Heart right ventricle (tissue), 16 donors: ENCODE measurements around the gene TRRAP. TPM values are rescaled to one million over a fixed set of nuclear protein-coding genes. Genes with fewer than 3 reads are reported as not detected.

Experiments
- ATAC-seq, 8 donors: fragments of 200-7000 bp; cut with Tn5 transposase; one replicate each; pipeline ENCODE4 v1.9.1; 2020; ENCODE audit warnings: mild to moderate bottlenecking in 8 of 8, moderate library complexity in 8 of 8, moderate number of reproducible peaks in 1 of 8
- DNase-seq, 2 donors: peaks; one replicate each; pipeline ENCODE4 v3.0.0-alpha.2; 2020
- H3K27ac ChIP-seq, 10 donors: fragments of 200-600 bp; sonication (generic) in 2 of 10; one replicate each; pipeline versions ENCODE4 v1.5.0 to v1.8.0; 2020 to 2022; ENCODE audit warnings: mild to moderate bottlenecking in 3 of 10
- H3K27me3 ChIP-seq, 7 donors: fragments of 200-600 bp; one replicate each; pipeline ENCODE4 v1.8.0; 2021 to 2022; ENCODE audit warnings: mild to moderate bottlenecking in 2 of 7
- H3K36me3 ChIP-seq, 9 donors: fragments of 200-600 bp; sonication (generic) in 1 of 9; one replicate each; pipeline versions ENCODE4 v1.5.0 to v1.8.0; 2020 to 2022; ENCODE audit warnings: mild to moderate bottlenecking in 2 of 9
- H3K4me1 ChIP-seq, 9 donors: fragments of 200-600 bp; sonication (generic) in 1 of 9; one replicate each; pipeline versions ENCODE4 v1.5.0 to v1.8.0; 2020 to 2022; ENCODE audit warnings: mild to moderate bottlenecking in 4 of 9
- H3K4me3 ChIP-seq, 10 donors: fragments of 200-600 bp; sonication (generic) in 2 of 10; one replicate each; pipeline versions ENCODE4 v1.5.0 to v1.8.0; 2020 to 2022; ENCODE audit warnings: mild to moderate bottlenecking in 7 of 10, moderate library complexity in 2 of 10
- H3K9me3 ChIP-seq, 11 donors: fragments of 200-600 bp in 10 of 11; sonication (generic) in 2 of 11; one replicate each; pipeline versions ENCODE4 v1.5.0 to v1.8.0; 2013 to 2022; ENCODE audit warnings: mild to moderate bottlenecking in 2 of 11, control low read depth in 1 of 11, moderate library complexity in 1 of 11
- CTCF ChIP-seq, 9 donors: fragments of 200-600 bp; sonication (generic) in 2 of 9; IDR thresholded peaks; one replicate each; pipeline versions ENCODE4 v1.5.0 to v1.8.0; 2021 to 2022; ENCODE audit warnings: antibody characterized with exemption in 9 of 9, mild to moderate bottlenecking in 5 of 9, moderate library complexity in 1 of 9
- WGBS, 2 donors: extraction: QIAGEN DNeasy Blood & Tissue Kit; methylation state at CpG; one replicate each; pipeline ENCODE4 v1.1.7; 2013; ENCODE audit warnings: inconsistent platforms in 1 of 2; 5-methylcytosine and 5-hydroxymethylcytosine counted together
- intact Hi-C, 10 donors: fragments of 100-400 bp; cut with DNase I; formaldehyde crosslinking; loops; one replicate each; pipeline versions ENCODE4 v1.11.1 to v1.14.2; 2022
- polyA plus RNA-seq, 2 donors: library from polyadenylated mRNA; stranded (reverse); fragments of 200-250 nt; gene quantifications; one replicate each; pipeline ENCODE4 v1.2.3, GENCODE V29; 2013
- total RNA-seq, 10 donors: library from RNA; stranded (reverse); fragmentation: NEBNext Ultra II Directional in 3 of 10; extraction: Animal tissue kit (Norgen Biotek cat#: 25700) in 3 of 10; gene quantifications; one replicate each; pipeline versions ENCODE4 v1.2.1 to v1.2.4, GENCODE V29; 2021 to 2023
- donor health status: Arrhythmogenic right ventricular cardiomyopathy.
- donor health status: ischemic (EF 13 %, LVEDD 7.1; RV severe dilation, severe dysfunction).
- donor health status: healthy with polysubstance abuse.
- donor health status: DM: no; HTN: yes; CAD: no.
- donor health status: DM: no; HTN: no; CAD: no.
- donor health status: ischemic (EF 25% LVEDD 6.9; RV normal size, moderate dysfunction).
- donor health status: ischemic (EF 25% LVEDD 5.7; RV mildly dilated, moderate dysfunction).
- donor health status: healthy.
- donor health status: DM: yes; HTN: yes; CAD: no.
- donor health status: Ischemic cardiomyopathy.
- donor health status: ischemic (EF 35%, LVEDD 5.7; RV mildly dilated, moderate dysfunction).
- donor health status: nonischemic (EF 11% LVEDD 7.7; RV severe dilation, severe dysfunction).
- donor health status: DM: yes; HTN: yes; CAD: no.
- donor health status: PGD.
- donor health status: ischemic (EF 29% LVEDD 5.4; RV normal size, mild dysfunction).
- donor health status: nonischemic (EF 23%, LVEDD 6.1; RV moderate dilation, normal function).

The TRRAP gene
- total and polyA plus RNA-seq, 12 donors: 4.8 to 25.1 (median 21.3) TPM

GRCh38 chr7:99037327-99037940, 159.1 kb downstream of the TRRAP start:
- intact Hi-C loops: no loop called here
- Histone ChIP-seq H3K4me1 (peaks cover 0 to 32% (median 8%) of the 10 kb centered on the region in 9 donors), H3K36me3 (peaks cover 7 to 100% (median 79%) of the 10 kb centered on the region in 9 donors), H3K9me3 (no peaks in the 10 kb centered on the region), H3K4me3 (no peak overlapping the region), H3K27me3 (no peaks in the 10 kb centered on the region), H3K27ac (no peak overlapping the region)
- no peak for DNase-seq
- WGBS, 2 donors: 95 to 97% methylated on average over 16 of the region's 16 CpGs
- ATAC-seq: no peak
- no peak for TF ChIP-seq CTCF (IDR thresholded peaks at IDR 0.05)

DNA sequence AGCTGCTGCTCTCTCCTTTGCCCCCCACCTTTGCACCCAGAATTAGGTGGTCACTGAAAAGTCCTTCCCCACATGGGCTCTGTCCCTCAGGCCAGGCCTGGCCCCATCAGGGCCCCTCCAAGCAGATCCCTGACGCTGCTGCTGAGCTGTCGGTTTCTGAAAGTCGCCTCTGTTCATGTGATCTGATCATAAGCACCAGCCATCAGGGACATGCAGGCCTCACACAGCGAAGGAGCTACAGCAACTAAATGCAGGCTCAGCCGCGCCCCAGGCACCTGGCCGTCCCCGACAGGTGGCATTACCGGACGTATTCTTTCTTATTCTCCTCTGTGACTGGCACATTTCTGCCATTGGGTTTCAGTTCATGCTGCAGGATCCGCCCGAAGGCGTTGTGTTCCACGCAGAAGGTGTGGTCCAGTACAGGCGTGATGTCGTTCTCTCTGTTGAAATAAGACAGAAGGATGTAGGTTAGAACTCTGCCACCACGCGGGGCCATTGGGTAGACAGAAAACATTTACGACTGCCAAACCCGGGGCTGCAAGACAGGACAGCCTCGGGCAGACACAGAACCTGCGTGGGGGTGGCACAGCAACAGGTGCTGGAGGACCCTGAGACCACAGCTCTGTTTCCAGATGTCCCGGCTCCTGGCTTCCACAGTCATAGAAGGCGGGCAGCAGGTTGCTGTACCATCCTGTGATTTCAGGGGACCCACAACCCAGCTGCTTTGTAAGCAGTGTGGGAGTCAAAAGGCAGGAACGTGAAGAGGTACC, 159.9 kb downstream of the TRRAP start:
- 94% methylated on average over 25 of the region's 25 CpGs for WGBS, 2 donors
- Histone ChIP-seq H3K27ac (no peak overlapping the region), H3K27me3 (no peaks in the 10 kb centered on the region), H3K9me3 (no peaks in the 10 kb centered on the region), H3K4me3 (no peak overlapping the region), H3K36me3 (peaks cover 6 to 100% (median 71%) of the 10 kb centered on the region in 9 donors), H3K4me1 (peaks cover 0 to 40% (median 9%) of the 10 kb centered on the region in 9 donors)
- TF ChIP-seq CTCF (IDR thresholded peaks at IDR 0.05): no peak
- intact Hi-C loops: loop anchor here in 1 of 10 donors (2.0 kb wide), 1 partner anchor 277 kb away; no protein-coding TSS in a partner anchor
- ATAC-seq (no peak), DNase-seq (no peak)

DNA sequence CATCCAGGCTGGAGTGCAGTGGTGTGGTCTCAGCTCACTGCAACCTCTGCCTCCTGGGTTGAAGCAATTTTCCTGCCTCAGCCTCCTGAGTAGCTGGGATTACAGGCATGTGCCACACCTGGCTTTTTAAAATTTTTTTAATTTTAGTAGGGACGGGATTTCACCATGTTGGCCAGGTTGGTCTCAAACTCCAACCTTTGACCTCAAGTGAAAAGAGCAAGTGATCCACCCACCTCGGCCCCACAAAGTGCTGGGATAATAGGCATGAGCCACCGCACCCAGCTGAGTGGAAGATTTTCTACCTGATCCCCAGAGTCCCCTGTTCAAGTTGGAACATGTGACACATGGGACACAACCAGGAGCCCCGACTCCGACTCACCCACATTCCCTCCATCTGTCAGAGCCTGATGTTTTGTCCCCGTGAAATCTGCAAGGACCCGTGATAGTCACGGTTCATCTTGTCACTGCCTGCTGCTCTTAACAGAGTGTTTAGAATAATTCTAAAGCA, 161.1 kb downstream of the TRRAP start:
- Histone ChIP-seq H3K27ac (no peak overlapping the region), H3K4me3 (no peak overlapping the region), H3K36me3 (peaks cover 0 to 100% (median 68%) of the 10 kb centered on the region in 9 donors), H3K4me1 (peaks cover 0 to 42% (median 9%) of the 10 kb centered on the region in 9 donors), H3K27me3 (no peaks in the 10 kb centered on the region), H3K9me3 (no peaks in the 10 kb centered on the region)
- DNase-seq (no peak), ATAC-seq (no peak)
- TF ChIP-seq CTCF (IDR thresholded peaks at IDR 0.05): no peak
- 88 to 93% methylated on average over 8 of the region's 8 CpGs for WGBS, 2 donors
- intact Hi-C loops: loop anchor here in 1 of 10 donors (2.0 kb wide), 1 partner anchor 275 kb away; no protein-coding TSS in a partner anchor
